Measurements from ENCODE around the gene CLCC1.
"Not testable (repeated sequence)": the region's sequence is repeated elsewhere in the genome, so short reads cannot be mapped to it uniquely, and the experiment has no call there.

CLCC1 gene, protein sequence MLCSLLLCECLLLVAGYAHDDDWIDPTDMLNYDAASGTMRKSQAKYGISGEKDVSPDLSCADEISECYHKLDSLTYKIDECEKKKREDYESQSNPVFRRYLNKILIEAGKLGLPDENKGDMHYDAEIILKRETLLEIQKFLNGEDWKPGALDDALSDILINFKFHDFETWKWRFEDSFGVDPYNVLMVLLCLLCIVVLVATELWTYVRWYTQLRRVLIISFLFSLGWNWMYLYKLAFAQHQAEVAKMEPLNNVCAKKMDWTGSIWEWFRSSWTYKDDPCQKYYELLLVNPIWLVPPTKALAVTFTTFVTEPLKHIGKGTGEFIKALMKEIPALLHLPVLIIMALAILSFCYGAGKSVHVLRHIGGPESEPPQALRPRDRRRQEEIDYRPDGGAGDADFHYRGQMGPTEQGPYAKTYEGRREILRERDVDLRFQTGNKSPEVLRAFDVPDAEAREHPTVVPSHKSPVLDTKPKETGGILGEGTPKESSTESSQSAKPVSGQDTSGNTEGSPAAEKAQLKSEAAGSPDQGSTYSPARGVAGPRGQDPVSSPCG

DNA sequence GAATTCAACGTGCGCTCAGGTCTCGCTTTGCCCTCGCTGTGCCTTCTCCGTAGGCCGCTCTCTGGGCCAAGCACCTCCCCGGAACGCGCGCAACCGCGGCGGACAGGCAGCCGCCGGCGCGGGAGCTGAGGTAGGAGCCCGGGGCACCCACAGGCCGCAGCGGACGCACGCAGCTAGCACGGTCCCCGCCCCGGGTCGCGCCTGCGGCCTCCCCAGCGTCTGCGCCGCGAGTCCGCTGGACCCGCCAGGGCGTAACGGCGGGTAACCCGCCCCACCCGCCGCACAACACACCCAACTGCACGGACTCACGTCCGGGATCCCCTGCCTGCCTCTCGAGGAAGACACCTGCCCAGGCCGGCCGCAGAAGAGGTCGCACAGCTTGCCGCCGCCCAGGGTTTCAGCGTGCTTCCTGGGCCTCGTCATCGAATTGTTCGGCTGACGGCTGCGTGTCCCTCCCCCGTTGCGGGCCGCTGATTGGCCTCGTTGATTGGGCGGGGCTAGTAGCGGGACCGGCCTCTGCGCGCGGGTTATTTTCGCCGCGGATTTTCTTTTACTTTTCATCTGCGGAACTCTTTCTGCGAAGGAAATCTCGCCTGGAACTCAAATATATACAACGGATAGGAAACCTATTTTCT lies at the start of gene CLCC1:
Gene CLCC1, minus strand, starts transcription at position 433 of the 635 bp plus-strand sequence. CDS start 13,047 bp downstream, outside the sequence.
- DNase-seq = peak; percentile 97

DNA sequence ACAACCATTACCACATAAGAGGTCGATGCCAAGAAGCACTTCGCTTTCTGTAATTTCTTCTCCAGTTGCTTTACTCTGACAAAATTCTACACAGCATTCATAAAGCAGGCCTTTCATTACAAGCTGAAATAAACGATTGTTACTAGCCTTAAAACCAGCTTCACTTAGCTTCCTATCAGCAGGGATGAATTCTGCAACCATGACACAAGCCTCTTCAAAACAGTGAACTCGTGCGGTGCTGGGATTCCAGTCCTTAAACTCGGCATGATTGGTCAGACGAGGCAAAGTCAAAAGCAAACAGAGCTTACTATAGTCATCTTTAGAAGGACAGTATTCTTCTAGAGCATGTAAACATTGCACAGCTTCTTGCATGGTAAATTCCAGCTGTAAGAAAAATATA lies 48.1 kb upstream of the CLCC1 start:
- DNase-seq = no peak

DNA sequence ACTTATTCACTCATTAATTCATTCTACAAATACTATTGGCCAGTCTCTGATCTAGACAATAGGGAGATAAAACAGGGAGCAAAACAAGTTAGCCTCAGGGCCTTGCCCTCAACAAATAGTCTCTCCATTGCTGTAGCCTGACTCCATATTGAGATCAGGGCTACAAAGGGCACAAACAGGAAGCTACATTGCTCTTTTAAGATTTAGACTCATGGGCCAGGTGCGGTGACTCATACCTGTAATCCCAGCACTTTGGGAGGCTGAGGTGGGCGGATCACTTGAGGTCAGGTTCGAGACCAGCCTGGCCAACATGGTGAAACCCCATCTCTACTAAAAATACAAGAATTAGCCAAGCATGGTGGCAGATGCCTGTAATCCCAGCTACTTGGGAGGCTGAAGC lies 33.3 kb upstream of the CLCC1 start:
- DNase-seq = not testable (repeated sequence)

DNA sequence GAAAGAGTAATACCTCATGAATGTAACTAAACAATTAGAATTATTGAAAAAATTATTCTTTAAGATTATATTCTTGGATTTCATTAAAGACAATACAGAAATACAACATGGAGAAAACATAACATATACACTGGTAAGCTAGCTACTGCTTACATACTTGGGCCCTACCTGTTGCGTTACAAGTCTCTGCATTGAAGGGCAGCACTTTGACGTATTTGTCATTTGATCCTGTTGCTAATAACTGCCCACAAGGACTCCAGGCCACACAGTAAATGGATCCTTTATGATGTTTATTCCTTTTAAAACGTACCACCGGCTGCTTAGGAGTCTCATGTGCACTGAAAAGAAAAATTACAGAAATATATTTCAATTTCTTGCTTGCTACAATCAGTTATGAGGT lies 19.8 kb upstream of the CLCC1 start:
- DNase-seq = no peak

DNA sequence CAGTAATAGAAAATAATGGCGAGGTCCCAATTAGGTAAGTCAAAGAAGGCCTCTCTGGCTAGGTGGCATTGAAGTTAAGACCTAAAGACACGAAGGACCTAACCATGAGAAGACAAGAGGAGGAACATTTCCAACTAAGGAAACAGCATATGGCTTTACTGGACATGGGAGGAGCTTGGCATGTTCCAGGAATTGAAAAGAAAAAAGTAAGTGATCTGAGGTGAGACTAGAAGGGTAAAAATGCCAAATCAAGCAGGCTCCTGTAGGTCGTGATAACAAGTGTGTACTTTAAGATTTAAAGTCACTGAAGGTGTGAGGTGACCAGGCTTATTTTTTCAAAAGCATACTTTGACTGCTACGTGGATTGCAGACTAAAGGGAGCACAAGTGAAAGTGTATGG lies 13.4 kb upstream of the CLCC1 start:
- no peak for DNase-seq

DNA sequence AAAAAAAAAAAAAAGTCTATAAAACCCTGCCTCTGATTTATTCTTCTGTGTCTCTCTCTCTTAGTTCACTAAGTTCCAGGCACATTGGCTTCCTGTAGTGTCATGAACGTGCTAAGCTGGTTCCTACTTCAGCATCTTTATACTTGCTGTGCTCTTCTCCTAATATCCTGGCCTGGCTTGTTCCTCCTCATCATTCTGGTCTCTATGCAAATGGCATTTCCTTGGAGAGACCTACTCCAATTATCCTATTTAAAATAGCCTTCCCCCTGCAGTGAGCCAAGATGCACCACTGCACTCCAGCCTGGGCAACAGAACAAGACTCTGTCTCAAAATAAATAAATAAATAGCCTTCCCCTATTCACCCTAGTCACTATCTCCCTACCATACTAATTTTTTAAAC lies 9.7 kb upstream of the CLCC1 start:
- DNase-seq = no peak

DNA sequence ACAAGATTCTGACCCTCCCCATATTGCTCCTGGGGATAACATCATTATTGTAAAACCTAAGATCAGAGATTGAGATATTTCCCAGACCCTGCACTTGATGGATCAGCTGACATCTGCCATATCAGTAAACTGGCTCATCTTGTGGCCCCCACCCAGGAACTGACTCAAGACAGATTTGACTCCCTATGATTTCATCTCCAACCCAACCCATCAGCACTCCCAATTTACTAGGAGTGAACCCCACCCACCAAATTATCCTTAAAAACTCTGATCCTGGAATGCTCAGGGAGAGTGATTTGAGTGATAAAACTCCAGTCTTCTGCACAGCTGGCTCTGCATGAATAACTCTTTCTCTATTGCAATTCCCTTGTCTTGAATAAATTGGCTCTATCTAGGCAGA lies 6.1 kb upstream of the CLCC1 start:
- no peak for DNase-seq

DNA sequence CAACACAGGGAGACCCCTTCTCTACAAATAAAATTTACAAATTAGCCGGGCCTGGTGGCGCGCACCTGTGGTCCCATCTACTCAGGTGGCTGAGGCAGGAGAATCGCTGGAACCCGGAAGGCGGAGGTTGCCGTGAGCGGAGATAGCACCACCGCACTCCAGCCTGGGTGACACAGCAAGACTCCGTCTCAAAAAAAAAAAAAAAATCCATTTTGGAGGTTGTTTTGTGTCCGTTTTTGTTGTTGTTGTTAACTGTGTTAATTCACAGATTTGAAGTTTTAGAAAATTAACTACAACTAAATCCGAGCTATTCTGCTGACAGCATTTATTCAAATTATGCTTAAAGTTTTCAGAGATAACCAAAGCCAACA lies 618 bp downstream of the CLCC1 start:
- peak; percentile 61 for DNase-seq

DNA sequence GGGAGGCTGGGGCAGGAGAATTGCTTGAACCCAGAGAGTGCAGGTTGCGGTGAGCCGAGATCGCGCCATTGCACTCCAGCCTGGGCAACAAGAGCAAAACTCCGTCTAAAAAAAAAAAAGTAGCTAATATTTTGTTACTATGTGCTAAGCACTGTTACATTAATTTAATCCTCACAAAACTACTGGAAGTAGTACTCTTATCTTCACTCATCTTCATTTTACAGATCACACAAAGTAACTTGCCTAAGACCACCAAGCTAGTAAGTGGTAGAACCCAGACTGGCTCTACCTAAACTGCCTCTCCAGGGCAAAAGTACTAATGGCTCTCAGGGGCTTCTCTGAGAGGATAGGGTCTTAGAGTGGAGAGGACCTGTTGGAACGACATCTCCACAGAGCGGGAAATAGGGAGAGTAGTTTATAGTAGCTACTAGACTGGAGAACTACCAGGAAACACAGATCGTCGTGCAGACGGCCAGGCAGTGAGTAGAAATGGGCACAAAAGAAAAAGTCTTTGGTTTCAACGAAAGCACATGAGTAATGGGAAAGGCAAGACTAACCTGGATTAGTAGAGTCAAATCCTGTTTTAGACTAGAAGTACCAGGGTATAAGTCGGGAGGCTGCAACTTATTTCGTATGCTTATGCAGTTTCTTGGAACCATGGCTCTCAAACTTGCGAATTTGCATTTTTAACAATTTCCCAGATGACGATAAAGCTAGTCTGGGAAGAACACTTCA lies 1.4 kb downstream of the CLCC1 start:
- DNase-seq = no peak

DNA sequence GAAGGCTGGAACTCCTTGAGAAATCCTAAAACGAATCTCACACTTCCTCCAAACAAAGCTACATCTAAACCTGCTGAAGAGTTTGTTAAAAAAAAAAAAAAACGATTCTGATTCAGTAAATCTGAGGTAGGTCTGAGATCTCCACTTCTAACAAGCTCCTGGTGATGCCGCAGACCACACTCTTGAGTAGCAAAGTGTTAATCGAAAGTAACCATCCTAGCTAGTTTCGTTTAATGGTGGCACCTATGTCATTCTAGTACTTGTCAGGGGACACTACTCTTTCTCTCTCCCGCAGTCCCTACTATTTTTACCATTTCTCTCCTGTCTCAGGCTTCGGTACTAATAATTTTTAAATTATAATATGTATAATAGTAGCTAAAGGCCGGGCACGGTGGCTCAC lies 2.1 kb downstream of the CLCC1 start:
- DNase-seq = no peak

DNA sequence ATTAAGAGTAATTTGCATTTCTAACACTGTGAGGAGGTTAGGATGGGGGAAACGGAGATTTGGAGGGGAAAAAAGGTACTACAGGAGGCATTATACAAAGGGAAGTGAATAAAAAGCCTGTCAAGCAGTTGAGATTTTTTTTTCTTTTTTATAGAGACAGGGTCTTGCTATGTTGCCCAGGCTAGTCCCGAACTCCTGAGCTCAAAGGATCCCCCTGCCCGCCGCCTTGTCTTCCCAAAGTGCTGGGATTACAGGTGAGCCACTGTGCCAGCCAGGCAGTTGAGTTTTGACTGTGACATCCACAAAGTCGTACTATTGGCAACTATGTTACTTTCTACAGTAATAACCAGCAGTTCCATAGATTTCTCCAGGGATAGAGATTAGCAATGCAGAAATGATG lies 2.6 kb downstream of the CLCC1 start:
- no peak for DNase-seq

DNA sequence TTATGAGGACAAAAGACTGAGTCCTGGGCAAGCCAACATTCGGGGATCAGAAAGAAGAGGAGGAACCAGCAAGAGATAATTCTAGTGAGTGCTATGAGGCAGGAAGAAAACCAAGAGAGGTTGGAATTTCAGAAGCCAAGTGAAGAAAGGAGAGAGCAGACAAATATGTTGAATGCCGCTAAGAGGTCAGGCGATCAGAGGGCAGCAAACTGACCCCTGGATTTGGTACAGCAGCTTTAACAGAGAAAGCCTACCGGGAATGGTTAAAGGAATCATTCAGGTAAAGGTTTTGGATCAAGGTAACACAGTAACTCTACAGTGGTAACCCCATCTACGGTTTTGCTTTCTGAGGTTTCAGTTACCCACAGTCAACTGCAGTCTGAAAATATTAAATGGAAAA lies 5.4 kb downstream of the CLCC1 start:
- no peak for DNase-seq

DNA sequence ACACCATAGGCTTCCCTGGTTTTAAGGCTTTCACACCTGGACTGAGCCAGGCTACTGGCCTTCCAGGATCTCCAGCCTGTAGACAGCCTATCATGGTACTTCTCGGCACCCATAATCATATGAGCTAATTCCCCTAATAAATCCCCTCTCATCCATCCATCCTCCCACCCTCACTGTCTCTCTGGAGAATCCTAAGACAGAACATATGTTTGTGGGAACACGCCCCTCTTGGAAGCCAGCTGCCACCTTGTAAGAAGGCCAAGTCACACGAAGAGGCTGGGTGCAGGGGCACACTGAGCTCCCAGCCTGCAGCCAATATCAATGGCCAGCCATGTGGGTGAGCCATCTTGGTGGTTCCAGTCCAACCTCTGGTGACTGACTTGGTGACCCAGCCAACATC lies 7.4 kb downstream of the CLCC1 start:
- DNase-seq = no peak

DNA sequence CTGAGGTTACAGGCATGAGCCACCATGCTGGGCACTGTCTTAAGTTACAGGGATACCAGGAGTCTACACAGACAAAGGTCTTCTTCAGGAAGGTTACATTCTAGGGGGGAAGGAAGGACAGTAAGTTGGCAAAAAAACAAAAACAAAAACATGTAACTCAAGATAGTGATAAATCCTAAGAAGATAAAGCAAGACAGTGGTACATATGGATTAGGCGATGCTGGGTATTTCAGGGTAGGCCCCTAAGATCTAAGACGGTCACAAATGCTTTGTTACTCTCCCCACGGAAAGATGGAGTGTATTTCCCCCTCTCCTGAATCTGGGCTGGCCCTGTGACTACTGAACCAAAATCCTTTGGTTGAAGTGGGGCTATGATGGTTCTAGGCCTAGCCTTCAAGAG lies 8.2 kb downstream of the CLCC1 start:
- no peak for DNase-seq

DNA sequence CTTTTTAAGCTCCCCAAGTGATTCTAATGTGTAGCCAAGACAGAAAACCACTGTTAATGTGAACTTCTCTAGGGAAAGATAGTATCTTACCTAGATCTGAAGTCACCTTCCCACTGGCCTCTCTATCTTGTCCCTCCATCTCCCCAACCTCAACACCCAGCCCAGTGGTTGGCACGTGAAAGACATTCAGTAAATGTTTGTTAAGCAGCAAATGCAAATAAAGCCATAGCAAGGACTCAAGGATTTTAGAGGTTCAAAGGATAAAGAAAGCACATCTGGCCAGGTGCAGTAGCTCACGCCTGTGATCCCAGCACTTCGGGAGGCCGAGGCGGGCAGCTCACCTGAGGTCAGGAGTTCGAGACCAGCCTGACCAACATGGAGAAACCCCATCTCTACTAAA lies 9.8 kb downstream of the CLCC1 start:
- DNase-seq = no peak

DNA sequence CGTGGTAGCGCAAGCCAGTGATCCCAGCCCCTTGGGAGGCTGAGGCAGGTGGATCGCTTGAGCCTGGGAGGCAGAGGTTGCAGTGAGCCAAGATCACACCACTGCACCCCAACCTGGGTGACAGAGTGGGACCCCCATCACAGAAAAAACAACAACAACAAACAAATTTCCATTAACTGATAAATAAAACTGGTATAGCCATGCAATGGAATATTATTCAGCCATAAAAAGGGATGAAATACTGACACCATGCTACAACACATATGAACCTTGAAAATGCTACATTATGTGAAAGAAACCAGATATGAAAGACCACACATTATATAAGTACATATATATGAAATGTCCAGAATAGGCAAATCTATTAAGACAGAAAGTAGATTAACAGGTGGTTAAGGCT lies 12.0 kb downstream of the CLCC1 start:
- no peak for DNase-seq

DNA sequence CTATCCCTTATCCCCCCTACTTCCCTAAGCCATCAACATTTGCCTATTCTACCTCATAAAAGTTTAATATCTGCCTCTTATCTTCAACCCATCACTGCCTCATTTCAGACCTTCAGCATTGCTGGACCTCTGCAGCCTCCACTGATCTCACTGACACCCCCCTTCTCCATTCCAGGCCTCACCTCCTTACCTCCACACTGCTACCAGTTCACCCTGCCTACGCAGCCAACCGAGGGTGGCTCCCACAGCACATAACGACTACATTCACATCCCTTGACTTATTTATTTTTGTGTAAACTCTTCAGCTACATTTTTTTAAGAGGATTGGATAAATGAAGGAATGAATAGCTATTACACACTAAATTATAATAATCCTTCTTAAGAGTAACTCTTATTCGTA lies 14.2 kb downstream of the CLCC1 start:
- DNase-seq = no peak

DNA sequence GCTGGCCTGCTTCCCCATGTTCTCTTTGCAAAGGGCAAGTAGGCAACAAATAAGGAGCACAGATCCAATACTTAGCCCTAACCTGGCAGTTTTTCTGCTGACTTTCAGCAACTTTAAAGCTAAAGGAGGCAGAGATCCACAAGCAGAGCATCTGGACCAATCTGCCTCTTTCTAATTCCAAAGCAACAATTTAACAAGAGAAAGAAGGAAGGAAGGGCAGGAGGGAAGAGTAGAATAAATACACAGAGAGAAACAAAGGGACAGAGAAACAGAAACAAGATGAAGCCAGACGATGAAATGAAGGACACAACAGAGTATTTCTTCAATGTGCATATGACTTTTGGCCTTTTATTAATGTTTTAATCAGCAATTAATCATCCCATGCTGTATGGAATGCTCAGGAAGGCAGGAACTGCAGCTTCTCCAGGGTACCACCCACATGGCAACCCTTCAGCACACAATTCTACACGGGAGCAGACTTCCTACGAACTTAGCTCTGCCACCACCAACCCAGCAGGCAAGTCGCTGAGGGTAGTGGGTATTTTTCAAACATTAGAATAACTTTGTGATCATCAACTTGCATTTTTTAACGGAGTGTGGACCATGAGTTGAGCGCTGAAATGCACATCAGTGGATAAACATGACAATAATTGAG lies 15.3 kb downstream of the CLCC1 start:
- no peak for DNase-seq

DNA sequence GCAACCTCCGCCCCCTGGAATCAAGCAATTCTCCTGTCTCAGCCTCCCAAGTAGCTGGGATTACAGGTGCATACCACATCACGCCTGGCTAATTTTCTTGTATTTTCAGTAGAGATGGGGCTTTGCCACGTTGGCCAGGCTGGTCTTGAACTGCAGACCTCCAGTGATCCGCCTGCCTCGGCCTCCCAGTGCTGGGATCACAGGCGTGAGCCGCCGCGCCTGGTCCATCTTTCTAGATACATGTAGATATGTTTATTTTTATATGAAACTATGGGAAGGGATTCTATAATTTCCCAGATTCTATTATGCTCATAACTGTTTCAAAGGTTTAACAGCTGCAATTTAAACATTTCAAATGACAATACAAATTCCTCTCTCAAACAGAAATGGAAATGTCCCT lies 27.1 kb downstream of the CLCC1 start:
- DNase-seq = no peak

DNA sequence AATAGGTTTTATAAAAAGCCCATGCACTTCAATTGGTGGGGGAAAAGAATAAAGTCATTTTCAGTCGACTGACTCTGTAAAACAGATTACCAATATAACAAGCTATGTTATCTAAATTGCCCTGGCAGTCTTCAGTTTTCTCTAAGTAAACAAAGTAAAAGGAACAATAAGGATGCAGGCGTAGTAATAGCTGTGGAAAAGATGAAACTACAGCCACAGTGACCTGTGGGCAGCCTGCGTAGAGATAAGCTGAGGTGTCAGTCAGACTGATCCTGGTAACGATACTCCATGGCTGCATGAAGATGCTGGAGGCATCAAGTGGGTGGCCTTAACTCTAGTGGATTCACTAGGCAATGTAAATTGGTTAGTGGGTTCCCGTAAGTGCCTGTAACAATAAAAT lies 29.3 kb downstream of the CLCC1 start:
- DNase-seq = no peak

DNA sequence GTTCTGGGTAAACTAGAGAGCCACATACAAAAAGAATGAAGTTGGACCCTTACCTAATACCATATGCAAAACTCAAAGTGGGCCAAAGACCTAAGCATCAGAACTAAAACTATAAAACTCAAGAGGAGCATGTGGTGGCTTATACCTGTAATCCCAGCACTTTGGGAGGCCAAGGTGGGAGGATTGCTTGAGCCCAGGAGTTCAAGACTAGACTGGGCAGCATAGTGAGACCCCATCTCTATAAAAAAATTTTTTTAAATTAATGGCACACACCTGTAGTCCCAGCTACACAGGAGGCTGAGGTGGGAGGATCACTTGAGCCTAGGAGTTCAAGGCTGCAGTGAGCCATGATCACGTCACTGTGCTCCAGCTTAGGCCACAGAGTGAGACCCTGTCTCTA lies 35.7 kb downstream of the CLCC1 start:
- DNase-seq = not testable (repeated sequence)

DNA sequence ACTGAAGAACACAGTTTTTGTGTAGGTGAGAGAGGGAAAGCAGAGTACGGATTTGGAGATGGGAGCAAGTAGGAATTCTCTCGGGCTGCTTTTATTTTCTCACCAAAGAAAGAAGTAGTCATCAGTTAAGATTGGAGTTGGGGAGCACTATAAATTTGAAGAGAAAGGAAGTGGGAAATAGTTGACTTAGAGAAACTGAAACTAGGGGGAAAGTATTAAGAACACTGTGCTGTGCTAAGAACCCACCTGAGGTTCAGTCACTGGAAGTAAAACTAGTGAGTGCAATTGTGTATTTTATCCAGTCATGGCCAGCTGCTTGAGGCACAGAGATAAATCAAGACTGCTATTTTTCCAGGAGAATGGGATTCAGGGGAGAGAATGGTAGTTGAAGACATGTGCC lies 37.4 kb downstream of the CLCC1 start:
- DNase-seq = no peak

DNA sequence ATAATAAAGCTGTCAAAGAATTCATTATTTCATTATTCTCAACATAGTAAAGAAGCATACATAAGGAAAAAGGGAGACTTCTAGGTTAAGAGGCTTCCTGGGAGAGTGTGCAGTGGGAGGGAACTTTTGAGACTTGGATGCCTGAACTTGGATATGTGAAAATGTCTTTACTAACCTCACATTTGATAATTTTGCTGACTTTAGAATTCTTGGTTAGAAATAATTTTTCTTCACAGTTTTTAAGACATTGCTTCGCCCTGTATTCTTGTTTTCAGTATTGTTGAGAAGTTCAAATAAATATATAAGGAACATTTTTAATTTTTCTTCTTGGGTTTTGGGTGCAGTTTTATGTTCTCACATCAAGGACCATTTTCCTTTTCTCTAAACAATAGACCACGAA lies 46.5 kb downstream of the CLCC1 start:
- no peak for DNase-seq
